Left forelimb (tissue), 1 donor: ENCODE data around the gene RPP40.
"Not testable (repeated sequence)": the region's sequence is repeated elsewhere in the genome, so short reads cannot be mapped to it uniquely, and the experiment has no call there.

ENCODE experiments used
- DNase-seq: peaks from one replicate; pipeline ENCODE4 v3.0.0-alpha.2; 2018; ENCODE audit warnings: low spot score

Gene RPP40, protein sequence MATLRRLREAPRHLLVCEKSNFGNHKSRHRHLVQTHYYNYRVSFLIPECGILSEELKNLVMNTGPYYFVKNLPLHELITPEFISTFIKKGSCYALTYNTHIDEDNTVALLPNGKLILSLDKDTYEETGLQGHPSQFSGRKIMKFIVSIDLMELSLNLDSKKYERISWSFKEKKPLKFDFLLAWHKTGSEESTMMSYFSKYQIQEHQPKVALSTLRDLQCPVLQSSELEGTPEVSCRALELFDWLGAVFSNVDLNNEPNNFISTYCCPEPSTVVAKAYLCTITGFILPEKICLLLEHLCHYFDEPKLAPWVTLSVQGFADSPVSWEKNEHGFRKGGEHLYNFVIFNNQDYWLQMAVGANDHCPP

DNA sequence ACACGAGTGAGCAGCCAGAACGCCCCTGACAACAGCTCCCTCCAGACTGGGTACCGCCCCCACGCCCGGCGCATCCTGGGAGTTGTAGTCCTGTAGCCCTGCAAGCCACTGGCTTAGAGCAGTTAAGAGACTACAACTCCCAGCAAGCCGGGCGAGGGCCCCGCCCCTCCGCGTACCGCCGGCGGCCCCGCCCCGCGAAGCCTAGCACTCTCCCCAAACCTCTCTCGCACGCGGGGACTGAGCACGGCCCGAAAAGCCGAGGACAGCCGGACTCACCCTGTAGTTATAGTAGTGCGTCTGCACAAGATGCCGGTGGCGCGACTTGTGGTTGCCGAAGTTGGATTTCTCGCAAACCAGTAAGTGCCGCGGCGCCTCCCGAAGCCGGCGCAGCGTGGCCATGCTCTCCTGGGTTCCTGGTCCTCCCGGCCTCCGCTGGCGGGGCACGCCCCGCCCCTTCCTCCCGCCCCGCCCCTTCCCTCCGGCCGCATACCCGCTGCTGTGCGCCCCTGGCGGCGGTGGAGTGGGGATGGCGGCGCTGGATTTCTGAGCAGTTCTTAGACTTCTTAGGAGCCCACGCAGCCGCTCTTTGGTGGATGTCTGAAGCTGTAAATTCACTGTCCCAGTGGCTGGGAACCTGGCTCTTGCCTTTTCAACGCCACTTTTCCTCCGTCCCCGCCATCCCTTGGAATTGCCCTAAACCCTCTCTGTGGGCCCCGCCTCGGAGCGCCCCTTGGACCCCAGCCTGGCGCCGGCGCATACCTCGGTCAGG lies at the start of gene RPP40:
Gene RPP40 (minus strand): TSS at position 434 of the 769 bp plus-strand sequence. CDS start 35 bp downstream, at position 399.
- peak; percentile 99 for DNase-seq

GRCh38 chr6:5053038-5053437 lies 49.2 kb upstream of the RPP40 start:
- DNase-seq, result no peak

DNA sequence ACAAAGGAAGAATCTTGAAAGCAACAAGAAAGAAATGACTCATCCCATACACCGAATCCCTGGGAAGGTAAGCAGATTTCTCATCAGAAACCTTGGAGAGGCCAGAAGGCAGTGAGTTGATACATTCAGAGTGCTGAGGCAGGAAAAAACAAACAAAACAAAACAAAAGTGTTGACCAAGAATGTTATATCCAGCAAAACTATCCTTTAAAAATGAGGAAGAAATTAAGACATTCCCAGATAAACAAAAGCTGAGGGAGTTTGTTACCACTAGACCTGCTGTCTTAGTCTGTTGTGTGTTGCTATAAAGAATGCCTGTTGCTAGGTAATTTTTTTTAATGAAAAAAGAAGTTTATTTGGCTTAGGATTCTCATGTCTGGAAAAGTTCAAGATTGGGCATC lies 47.6 kb upstream of the RPP40 start:
- no peak for DNase-seq

DNA sequence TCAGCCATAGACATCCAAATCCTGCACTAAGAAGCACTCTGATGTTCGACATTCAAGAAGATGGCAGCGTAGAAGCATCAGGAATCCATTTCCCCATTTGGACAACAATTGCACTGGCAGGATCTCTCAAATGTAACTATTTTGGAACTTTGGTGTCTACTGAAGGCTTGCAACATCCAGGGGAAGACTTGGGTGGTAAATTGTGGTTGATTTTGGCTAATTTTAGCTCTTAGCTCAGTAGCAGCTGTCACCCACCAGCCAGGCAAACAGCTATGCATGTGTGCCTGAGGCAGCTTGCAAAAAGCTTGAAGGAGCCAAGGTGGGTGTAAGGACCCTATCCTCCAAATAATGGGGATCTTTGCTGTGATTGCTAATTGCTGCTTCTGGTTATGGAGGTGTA lies 46.2 kb upstream of the RPP40 start:
- no peak for DNase-seq

GRCh38 chr6:5046430-5046829 lies 42.6 kb upstream of the RPP40 start:
- DNase-seq, result no peak

- DNase-seq, result no peak
Measured at GRCh38 chr6:5045416-5045815, 41.6 kb upstream of the RPP40 start.

- DNase-seq, result no peak
Measured at GRCh38 chr6:5044866-5045265, 41.0 kb upstream of the RPP40 start.

DNA sequence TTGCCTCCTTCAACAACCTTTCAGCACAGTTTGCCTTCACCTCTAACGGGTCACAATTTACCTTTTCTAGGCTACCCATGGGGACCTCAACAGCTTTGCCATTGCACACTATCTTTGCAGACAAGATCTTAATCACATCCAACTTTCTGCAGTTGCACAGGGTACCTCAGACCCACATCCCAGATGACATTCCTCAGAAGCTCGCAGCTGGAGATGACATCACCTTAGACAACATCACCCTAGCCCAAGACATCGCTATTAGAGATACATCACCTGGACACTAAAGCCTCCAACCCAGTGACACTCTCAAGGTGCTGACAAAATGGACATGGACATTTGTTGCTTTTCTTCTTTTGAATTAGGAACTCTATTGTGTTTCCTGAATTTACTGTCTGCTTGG lies 38.6 kb upstream of the RPP40 start:
- no peak for DNase-seq

DNA sequence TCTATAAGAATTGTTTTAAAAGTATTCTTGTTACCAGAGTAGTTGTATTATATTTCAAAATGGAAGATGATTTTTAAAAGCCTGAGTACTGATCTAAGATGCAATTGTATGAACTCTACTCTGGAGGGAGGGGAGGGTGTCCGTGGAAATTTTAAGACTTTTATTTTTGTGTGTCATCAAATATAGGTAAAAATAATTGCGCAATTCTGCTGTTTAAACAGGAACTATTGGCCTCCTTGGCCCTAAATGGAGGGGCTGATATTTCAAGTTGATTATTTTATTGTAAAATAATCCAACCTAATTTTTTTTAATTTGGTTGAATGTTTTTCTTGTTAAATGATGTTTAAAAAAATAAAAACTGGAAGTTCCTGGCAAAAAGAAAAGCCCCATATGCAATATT lies 38.1 kb upstream of the RPP40 start:
- DNase-seq, result no peak

GRCh38 chr6:5036269-5036668 lies 32.4 kb upstream of the RPP40 start:
- no peak for DNase-seq

GRCh38 chr6:5034736-5035135 lies 30.9 kb upstream of the RPP40 start:
- DNase-seq, result no peak

DNA sequence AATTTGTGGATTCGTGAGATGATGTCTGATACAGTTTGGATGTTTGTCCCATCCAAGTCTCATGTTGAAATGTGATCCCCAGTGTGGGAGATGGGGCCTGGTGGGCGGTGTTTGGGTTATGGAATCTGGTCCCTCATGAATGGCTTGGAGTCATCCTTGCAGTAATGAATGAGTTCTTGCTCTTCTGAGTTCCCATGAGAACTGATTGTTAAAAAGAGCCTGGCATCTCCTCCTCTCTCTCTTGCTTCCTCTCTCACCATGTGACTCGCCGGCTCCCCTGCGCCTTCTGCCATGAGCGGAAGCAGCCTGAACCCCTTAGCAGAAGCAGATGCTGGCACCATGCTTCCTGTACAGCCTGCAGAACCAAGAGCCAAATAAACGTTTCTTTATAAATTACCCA lies 30.5 kb upstream of the RPP40 start:
- no peak for DNase-seq

GRCh38 chr6:5033214-5033904 lies 29.5 kb upstream of the RPP40 start:
- DNase-seq, result not testable (repeated sequence)

- not testable (repeated sequence) for DNase-seq
Measured at GRCh38 chr6:5032706-5033105, 28.9 kb upstream of the RPP40 start.

GRCh38 chr6:5031150-5031549 lies 27.3 kb upstream of the RPP40 start:
- DNase-seq, result no peak

GRCh38 chr6:5030596-5031136 lies 26.8 kb upstream of the RPP40 start:
- no peak for DNase-seq

DNA sequence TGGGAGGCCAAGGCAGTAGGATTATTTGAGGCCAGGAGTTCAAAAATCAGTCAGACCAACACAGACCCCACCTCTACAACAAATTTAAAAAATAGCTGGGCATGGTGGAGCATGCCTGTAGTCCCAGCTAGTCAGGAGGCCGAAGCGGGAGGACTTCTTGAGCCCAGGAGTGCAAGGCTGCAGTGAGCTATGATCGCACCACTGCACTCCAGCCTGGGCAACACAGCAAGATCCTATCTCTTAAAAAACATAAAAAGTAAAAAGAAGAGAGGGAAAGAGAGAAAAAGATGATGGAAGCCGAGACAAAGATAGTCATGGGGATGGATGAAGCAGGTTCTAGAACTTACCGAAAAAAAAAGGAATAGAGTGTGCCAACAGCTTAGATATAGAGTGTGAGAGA lies 25.8 kb upstream of the RPP40 start:
- DNase-seq, result no peak

- no peak for DNase-seq
Measured at GRCh38 chr6:5028921-5029320, 25.1 kb upstream of the RPP40 start.

DNA sequence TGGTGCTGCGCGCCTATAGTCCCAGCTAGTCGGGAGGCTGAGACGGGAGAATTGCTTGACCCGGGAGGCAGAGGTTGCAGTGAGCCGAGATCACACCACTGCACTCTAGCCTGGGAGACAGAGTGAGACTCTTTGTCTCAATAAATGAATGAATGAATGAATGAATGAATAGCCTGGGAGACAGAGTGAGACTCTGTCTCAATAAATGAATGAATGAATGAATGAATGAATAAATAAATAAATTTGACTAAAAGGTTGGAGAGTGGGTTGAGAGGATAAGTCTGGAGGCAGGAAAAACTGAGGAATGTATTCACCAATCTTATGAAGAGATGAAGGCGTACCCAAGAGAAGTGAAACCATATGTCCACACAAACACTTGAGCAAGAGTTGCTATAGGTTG lies 24.5 kb upstream of the RPP40 start:
- DNase-seq, result no peak

DNA sequence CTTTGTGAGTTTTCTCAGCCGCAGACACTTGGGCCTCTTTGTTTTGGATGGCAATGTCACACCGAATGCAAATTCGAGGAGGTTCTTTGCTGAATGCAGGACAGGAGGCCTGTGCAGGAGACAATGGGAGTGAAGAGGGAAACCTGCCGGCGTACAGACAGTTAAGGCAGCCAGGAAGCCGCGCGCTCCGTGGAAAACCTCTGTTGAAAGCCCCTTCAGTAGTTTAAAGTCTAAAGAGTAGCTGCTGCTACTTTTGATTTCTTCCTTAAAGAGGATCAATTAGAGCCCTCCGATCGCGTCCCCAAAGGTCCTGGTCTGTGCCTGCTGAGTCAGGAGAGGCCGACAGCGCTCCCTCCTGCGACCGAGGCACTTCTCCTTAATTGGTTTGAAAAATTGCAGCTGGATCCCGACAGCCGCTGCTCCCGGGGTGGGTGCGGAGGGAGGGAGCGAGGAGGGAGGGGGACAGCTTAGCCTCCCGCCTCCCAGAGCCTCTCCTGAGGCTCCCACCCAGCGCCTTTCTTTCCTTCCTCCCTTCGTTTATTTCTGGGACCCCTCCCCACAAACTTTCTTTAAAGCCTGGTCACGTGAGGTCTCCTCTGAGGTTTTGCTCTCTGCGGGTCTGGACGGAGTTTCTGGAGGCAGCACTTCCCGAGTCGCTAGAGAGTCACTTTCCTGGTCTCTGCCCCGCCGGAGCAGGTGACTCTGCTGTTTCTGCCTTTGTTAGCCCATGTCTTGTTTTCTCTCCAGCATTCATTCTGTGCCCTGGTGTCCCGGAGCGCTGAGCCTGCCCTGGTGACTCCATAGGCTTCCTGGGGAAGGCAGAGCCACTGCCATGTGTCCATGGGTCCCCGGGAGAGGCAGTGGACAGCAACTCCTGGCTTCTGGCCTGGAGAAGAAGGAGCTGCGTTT lies 22.3 kb upstream of the RPP40 start:
- peak; percentile 78 for DNase-seq

DNA sequence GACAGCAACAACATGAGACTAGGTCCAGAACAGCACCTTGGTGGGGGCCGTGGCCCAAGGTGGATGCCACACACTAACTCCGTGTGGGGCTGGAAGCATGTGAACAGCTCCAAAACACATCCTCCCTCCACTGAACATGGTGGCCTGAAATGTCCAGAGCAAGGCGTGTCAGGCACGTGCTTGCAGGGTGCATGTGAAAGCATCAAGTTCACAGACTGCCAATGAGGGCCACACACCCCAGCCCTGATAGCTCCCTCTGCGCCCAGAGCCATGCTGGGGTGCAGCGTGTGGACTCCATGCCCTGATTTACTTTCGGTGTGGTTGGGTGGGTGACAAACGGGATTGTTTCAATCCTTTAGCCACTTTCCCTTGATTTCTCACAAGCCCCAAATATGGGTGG lies 20.1 kb upstream of the RPP40 start:
- DNase-seq, result no peak

DNA sequence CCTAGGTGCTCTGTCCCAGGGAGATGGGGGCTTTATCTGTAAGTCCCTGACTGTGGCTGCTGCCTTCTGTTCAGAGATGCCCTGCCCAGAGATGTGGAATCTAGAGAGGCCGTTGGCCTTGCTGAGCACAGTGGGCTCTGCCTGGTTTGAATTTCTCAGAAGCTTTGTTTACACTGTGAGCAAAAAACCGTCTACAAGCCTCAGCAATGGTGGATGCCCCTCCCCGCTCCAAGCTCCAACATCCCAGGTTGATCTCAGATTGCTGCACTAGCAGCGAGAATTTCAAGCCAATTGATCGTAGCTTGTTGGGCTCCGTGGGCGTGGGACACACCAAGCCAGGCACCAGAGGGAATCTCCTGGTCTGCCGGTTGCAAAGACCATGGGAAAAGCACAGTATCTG lies 16.3 kb upstream of the RPP40 start:
- no peak for DNase-seq
